DMS53 treated with DMSO at 0.1 percent for 48 hours (cell line): ENCODE measurements around the gene MACROD2.
A peak's percentile ranks its signal among the peaks of the same experiment; 100 is the strongest.

ENCODE experiments used
- DNase-seq: peaks from one replicate; lab custom pipeline; 2025; ENCODE audit not compliant: unreplicated experiment; lab: John Stamatoyannopoulos, UW

MACROD2 gene

DNA sequence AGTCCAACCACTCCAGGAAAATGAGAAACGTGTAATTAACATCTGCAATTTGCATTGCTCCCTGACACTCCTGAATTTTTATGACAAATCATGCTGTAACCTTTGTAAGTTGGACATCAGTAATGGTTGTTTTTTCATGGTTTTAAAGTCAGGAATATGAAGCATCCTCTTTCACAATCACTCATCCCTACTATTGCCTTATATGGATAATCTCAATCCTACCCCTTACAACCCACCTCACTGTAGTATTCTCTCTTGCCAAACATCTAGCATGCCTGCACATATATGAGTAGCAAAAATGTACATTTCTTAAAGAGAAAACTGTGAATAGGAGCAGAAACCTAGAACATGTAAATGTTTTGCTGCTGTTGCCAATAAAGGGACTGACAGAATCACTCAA is 1848.5 kb downstream of the MACROD2 start:
- DNase-seq = no peak

DNA sequence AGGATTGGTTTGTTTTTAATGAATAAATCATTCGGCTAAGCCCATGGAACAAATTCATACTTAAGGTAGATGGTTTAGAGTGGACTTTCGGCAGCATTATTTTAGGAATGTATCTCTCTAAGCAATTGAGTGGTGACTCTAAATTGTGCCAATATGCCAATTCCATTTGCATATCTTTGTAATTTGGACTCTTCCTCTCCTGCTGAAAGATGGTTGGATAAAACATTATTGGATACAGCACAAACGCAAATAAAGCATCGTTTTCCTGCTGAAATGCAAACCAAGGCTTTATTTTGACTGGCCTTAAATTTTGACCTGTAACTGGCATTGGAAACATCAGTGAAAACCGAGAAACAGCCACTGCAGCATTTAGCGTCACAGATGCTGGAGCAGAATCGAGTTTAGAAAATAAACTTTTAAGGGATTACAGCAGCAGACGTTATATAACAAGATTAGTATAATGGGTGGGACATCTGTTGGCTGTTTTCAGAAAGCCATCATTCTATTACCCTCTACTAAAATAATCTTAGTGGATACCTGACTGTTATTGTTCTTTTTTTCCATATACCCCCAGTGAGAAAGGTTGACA is 1852.0 kb downstream of the MACROD2 start:
- DNase-seq = no peak

DNA sequence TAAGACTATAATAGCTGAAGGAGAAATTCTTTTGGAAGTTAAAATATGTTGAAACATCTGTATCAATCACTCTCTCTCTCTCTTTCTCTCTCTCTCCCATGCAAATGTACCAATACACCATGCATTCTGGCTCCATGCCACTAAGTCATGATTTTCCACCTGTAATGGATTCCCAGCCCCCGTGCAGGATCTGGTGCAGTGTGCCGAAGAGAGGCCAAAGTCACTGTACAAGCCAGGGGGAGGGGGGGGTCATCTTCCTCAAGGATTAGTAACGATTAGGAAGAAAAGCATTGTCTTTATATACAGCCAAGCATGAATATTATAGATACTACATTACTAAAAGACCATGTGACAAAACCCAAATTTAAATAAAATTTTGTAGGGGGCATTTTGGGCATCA is 1852.8 kb downstream of the MACROD2 start:
- no peak for DNase-seq

DNA sequence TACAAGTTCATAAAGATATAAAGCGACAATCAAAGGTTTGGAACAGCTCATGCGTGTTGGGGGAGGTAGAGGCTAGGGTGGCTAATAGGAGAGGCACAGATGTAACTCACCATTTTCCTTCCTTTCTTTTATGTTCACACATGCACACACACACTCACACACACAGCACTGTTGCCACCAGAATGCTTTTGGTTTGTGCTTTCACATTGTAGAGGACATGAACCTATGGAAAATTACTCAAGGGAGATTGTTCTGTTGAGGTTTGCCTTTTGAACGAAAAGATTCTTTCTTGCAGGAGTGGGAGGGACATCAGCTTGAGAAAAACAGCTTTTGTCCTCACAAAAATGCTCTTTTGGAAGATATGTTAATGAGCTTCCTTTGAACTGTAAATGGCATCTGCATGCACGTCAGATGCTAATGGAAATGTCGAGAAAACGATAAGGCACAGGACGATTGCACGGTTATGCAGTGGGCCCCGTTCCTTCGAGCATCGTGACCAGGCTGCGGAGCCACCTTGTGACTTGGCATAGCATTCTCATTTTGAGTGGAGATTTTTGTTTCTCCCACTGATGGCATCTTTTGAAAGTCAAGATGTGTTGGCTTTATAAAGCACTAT is 1853.8 kb downstream of the MACROD2 start:
- no peak for DNase-seq

DNA sequence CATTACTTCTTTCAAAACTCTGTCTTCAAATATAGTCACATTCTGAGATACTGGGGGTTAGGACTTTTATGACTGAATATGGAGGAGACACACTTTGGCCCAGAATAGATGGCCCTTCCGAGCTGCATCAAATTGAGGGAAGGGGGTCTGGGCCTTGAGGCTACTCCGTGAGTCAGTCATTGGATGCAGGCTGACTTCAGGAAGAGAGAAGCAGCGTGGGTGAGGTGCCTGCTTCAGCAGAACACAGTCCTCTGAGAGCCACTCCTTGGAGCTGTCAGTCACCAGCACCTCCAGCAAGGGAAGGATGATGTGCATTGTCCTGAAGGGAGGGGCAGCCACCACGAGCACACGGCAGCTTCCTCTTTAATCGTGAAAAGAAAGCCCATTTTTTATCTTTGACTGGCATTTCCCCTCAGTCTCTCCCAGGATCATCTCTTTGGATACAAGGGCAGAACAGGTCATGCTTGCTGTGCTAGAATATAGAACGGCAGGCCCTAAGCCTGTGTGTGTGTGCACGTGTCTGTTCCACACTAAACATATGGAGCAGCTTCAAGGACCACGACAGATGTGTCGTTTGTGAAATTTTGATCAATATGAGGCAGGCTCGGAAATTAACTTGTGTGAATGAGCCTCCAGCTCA is 1856.4 kb downstream of the MACROD2 start:
- no peak for DNase-seq

DNA sequence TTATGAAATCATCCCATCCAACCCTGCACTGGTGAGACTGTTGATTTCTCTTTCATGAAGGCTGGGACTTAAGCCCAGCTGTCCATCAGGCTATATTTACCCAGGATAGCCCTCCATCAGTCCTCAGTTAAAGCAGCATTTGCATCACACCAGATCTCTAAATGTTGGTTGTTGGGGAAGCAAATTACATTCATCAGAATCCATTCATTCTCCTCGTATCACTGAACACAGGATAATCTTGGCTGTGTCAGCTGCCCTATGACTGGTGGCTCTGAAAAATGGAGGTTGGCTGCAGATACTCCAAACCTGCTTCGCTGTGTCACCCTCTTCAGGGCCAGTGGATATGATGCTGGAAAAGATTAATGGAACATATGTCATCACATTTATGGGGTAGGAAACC is 1859.6 kb downstream of the MACROD2 start:
- no peak for DNase-seq

DNA sequence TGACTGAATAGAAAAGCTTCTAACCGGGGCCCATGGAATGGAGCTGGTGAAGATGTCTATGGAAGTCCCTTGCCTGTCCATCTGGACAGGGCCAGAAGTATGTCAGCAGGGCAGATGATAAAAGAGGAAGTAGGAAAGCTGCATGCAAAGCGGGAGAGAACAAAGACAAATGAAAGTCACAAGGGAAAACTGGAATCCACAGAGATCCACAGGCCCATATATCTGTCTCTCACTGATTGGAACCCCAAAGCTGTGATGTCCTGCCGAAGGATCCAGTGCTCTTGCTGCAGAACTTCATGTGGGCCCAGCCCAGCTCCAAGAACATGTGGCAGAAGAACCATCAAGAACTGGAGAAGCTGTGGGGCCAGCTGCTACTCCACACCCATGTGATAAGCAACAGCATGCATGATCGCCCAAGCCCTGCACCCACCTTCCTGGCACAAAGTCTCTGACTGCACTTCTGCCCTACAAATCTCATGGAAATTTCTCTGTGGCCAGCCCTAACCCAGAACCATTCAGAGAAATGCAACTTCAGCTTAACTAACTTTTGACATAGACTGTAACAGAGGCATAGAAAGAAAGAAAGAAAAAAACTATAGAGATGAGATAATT is 1862.0 kb downstream of the MACROD2 start:
- DNase-seq = peak; percentile 2

DNA sequence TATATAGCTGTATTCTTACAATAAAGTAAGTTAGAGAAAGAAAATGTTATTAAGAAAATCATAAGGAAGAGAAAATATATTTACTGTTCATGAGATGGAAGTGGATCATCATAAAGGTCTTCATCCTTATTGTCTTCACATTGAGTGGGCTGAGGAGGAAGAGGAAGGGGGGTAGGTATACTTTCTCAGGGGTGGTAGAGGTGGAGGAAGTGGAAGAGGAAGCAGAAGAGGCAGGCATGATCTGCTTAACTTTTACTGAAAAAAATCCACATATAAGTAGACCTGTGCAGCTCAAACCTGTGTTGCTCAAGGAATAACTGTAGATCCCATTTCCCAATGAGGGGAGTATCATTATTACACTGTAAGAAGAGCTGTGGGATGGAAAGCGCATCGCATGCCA is 1863.7 kb downstream of the MACROD2 start:
- no peak for DNase-seq

DNA sequence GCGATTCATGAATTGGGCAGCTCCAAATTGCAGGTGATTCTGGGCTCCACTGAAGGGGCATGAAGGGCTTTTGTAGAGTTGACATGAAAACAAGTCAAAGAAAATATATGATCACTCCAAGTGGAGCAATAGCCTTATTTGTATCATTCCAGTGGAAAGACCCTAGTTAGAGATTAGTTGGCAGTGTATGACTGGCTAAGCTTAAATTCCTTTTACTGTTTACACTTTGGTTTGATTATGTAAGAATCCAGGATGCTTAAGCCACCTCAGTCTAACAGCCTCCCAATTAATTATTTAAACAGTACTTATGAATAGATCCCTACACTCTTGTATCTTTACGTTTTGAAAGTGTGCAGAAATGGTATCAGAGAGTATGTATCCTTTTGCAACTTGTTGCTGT is 1865.5 kb downstream of the MACROD2 start:
- no peak for DNase-seq

DNA sequence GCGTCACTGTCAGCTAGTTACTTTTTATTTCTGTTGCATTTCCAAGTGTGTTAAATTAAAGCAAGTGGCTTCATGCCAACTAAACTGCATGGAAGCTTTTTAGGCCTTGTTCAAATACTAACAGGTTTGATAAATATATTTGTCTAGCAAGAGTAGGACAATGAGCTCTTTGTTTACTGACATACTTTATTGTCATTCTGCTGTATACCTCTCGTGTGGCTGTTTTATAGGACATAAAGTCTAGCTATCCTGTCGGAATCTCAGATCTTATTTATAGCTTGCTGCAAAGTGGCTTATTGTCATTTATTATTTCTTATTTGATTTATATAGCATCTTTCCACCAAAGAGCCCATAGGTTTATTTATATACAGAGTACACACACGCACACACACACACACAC is 1866.9 kb downstream of the MACROD2 start:
- DNase-seq = peak; percentile 80

DNA sequence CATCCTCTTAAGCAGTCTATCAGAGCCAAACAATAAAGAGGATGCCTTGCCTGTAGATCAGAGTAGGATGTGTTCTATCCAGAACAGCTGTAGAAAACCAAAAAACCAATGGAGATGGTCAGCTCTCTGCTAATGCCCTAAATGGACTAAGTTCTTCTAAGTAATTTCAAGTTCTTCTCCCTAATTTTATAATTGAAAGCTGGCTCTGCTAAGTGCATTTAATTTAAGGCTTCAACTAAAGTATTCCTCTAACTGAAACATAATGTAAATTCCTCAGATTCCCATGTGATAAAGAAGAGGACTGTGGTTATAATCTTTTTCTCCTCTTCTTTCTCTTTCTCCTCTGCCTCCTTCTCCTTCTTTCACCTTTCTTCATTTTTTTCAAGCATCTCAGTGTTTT is 1868.4 kb downstream of the MACROD2 start:
- no peak for DNase-seq

DNA sequence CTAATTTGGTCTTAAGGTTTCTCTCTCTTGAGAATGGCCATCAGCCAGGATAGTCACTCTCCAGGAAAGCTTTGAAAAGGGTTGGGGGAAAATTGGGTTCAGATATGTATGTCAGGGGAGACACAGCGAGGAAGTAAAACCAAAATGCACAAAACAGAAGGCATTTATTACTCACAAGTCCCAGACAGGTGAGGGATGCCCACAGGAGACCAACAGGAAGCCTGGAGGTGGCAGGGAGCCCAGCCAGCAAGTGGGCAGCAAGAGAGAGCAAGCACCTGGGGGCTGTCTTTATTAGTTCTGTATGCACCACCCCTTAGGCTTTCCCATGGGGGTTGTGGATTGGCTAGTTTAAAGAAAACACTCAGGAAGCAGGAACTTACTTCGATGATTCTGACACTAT is 1870.2 kb downstream of the MACROD2 start:
- DNase-seq = no peak

DNA sequence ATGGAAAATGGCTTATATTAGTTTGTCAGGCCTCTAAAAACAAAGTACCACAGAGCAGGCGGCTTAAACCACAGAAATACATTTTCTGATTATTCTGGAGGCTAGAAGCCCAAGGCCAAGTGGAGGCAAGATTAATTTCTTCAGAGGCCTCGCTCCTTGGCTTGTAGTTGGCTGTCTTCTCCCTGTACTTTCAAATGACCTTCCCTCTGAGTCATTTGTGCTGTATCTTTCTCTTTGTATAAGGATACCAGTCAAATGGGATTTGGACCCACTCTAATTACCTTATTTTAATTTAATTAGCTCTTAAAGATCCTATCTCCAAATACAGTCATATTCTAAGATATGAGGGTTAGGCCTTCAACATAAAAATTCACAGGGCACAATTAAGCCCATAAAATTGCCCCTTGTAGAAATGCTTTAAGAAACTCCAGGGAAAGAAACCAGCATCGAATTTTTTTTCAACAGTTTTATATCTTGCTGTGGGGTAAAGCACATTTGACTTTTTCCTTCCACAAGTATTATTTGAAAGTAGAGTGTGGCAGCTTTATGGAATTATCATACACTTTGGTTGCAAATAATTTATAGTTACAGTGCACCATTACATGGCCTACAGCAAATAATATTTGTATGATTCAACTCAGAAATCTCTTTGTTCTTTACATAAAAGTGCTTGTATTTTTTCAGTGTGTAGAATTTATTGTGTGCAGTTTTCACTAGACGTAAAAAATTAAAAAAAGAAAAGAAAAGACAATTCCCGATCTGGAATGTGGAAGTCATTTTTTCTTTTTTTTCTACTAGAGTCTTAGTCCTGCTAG is 1871.8 kb downstream of the MACROD2 start:
- DNase-seq = no peak

DNA sequence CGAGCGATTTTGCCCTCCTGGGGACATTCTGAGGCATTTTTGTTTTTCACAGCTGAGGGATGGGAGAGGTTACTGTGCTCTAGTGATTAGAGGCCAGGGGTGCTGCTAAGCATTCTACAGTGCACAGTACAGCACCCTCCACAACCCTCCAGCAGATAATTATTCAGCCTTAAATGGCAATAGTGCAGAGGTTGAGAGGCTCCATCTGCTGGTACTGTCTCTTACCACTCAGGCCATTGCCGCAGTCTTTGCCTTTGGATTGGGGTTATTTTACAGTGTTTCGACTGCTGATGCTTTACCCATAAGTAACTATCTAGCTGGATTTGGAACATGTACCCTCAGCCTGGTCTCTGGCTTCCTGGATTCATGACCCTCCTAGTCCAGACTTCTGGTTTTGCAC is 1872.6 kb downstream of the MACROD2 start:
- no peak for DNase-seq

DNA sequence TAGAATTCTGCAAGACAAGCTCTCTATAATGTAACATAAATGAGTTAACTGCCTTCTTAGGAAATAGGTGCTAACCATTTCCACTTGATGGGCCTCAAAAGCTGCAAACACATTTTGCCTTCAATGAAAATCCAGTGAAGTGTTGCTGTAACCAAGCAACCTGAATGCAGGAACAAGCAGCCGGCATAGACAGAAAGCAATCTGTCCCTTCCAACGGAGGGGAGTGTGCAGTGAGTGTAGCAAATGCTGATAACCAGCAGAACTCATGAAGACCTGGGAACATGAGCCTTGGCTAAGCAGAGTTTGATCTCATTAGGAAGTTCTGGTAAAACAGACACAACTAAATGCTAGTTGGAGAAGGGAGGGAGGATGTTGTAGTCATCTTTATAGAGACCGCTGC is 1880.1 kb downstream of the MACROD2 start:
- DNase-seq = no peak

DNA sequence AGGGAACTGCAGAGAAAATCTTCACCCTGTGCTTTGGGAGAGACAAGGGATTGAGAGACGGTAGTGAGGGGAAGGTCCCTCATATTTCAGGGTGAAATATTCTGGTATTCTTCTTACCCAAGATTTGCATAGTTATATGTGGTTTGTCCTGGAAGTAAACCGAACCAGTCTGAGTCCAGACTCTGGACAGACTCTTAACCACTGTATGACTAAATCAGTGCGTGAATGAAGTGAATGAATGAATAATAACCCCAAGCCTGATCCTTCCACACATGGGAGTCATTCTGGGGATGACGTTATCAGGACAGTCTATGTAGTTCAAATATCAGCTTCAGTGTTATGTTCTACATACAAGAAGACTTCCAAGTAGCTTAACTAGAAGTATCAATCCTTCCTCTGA is 1887.2 kb downstream of the MACROD2 start:
- DNase-seq = no peak

DNA sequence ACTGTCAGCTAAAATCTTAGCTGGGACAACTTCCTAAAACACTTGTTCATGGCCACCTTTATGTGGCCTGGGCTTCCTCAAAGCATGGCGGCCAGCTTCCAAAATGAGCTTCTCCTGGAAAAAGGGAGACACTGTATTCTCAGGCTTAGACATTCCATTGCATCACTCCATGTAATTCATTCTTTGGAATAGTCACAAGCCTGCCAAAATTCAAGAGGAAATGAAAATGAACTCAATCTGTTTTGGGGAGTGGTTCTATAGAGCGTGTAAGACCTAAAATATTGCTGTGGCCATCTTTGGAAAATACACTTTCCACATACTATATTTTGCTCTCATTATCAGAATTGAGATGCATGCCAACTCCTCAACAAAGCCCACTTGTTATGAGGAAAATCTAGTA is 1890.9 kb downstream of the MACROD2 start:
- no peak for DNase-seq

DNA sequence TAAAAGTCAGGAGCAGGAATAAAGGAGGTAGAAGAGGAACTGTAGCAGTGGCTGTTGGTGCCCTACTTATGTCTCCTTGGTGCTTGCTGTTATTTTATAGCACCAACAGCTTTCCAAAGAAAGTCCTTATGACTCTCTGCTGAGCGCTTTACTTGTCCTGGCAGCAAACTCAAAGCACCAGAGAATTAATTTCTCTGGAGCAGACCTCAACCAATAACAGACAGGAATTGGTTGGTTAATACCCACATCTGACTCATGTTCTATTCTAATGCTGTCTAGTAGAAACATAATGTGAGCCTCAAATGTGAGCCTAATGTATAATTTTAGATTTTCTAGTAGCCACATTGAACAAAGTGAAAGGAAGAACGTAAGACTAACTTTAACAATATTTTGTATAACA is 1892.1 kb downstream of the MACROD2 start:
- DNase-seq = no peak

DNA sequence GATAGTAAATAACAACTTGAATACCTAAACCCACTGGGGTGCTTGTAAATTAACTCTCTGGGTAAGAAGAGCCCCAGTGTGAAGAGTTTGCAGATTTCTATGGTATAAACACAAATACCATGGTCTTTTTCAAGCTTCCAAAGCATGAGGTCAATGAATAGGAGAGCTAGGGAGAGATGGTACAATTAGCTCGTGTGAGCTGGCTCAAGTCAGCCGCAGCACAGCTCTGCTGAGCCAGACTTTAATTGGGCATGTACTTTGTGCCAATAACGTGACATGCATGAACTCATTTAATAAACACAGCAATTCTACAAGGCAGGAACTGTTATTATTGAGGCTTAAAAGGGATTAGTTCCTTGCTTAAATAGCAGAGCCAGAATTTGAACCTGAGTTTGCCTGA is 1893.7 kb downstream of the MACROD2 start:
- no peak for DNase-seq

DNA sequence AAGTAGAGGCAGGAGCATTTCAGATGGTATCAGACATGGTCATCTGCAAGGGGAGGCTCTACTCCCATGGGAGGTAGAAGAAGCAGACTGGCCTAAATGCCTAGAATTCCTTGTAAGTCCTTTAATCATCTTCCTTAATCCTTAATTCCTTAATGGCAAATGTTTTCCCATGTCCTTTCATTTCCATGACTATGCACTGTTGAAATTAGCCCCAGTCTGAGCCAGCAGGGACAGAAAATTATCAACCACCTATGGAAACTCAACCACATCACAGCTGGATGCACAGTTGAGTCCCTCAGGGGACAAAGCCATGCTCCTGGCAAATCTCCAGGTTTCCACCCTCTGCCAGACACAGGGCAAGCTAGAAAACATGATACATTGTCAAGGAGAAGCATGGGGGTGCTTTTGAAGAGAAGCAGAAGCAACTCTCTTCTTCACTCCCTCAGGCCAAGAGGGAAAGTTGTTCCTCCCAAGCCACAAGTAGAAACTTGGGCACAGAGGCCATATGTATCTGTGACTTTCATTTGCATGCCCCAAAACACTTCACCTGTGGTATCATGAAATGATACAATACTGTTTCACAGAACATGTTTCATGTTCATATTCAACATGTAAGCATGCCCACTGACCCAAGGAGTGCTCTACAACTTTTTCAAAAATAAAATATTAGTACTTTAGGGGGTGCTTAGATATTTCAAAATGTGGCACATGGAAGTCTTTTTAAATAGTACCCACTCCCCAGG is 1894.4 kb downstream of the MACROD2 start:
- DNase-seq = no peak
